ENCODE measurements around the gene C1QTNF4. TPM values are rescaled to one million over a fixed set of nuclear protein-coding genes. Genes with fewer than 3 reads are reported as not detected.

C1QTNF4 gene
- total and polyA plus RNA-seq, 2 donors (not counting 1 experiment from before 2014, with no cell fraction given) = 1.6 TPM; not detected in 1

DNA sequence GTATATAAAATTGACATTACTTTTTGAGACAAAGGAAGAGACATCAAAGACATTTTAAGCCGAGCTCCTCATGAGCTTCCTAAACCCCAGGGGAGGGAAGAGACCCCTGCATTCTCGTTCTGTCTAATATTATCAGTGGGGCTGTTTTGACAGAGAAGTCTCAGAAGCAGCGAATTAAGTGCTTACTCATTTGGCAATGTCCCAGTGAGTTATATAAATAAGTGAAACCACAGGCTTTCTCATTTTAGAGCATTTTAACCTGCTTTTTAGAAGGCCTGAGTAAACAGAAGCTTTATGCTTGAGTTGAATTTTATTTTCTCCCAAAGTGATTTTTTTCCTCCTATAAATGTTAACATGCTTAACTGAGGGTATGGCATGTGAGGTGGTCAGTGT is 23.2 kb upstream of the C1QTNF4 start:
- Histone ChIP-seq H3K9me3 (ENCODE audit: control extremely low read depth in 1 of 3, control insufficient read depth in 2 of 3, insufficient read depth in 1 of 3, low read length in 2 of 3) (no peaks in the 10 kb centered on the region), H3K36me3 (replicated peaks in 1 of 2; ENCODE audit: control extremely low read depth in 1 of 2, control insufficient read depth in 1 of 2, extremely low read depth in 1 of 2, insufficient read depth in 2 of 2, low read length in 1 of 2) (peaks cover 21 to 35% of the 10 kb centered on the region in 2 experiments), H3K79me2 (ENCODE audit: control insufficient read depth, insufficient read depth, low read length) (no peaks in the 10 kb centered on the region), H3K4me2 (replicated peaks; ENCODE audit: low read depth, low read length, poor library complexity, severe bottlenecking) (no peak overlapping the region), H2AFZ (ENCODE audit: insufficient read depth, low read depth, low read length, poor library complexity, severe bottlenecking) (no peak overlapping the region), H3K27me3 (replicated peaks in 1 of 4; ENCODE audit: control extremely low read depth in 1 of 4, control insufficient read depth in 3 of 4, insufficient read depth in 4 of 4, low read length in 3 of 4) (no peaks in the 10 kb centered on the region), H4K20me1 (ENCODE audit: control insufficient read depth, insufficient read depth, low read length, poor library complexity, severe bottlenecking) (no peaks in the 10 kb centered on the region), H3K9ac (ENCODE audit: low read length) (no peak overlapping the region), H3K4me1 (ENCODE audit: control insufficient read depth in 2 of 2, insufficient read depth in 2 of 2, low read length in 2 of 2) (no peaks in the 10 kb centered on the region), H3K27ac (ENCODE audit: low read length in 2 of 2) (no peak overlapping the region), H3K4me3 (ENCODE audit: control extremely low read depth in 1 of 5, extremely low read depth in 1 of 5, insufficient read depth in 1 of 5, low read depth in 2 of 5, low read length in 4 of 5) (no peak overlapping the region)
- ChIA-PET CTCF (interaction anchor here (0.6 kb wide), 1 partner anchor 78 kb away, joined by 3 read pairs; no protein-coding TSS in a partner anchor), POLR2A (no interaction called here)
- Mint-ChIP-seq H3K4me3 (no peak overlapping the region), H3K9me3 (ENCODE audit: insufficient read depth) (no peaks in the 10 kb centered on the region), H3K27ac (no peak overlapping the region), H3K27me3 (no peaks in the 10 kb centered on the region), H3K4me1 (no peaks in the 10 kb centered on the region)
- TF ChIP-seq, protein P1, sequence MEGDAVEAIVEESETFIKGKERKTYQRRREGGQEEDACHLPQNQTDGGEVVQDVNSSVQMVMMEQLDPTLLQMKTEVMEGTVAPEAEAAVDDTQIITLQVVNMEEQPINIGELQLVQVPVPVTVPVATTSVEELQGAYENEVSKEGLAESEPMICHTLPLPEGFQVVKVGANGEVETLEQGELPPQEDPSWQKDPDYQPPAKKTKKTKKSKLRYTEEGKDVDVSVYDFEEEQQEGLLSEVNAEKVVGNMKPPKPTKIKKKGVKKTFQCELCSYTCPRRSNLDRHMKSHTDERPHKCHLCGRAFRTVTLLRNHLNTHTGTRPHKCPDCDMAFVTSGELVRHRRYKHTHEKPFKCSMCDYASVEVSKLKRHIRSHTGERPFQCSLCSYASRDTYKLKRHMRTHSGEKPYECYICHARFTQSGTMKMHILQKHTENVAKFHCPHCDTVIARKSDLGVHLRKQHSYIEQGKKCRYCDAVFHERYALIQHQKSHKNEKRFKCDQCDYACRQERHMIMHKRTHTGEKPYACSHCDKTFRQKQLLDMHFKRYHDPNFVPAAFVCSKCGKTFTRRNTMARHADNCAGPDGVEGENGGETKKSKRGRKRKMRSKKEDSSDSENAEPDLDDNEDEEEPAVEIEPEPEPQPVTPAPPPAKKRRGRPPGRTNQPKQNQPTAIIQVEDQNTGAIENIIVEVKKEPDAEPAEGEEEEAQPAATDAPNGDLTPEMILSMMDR (IDR thresholded peaks at IDR 0.05) = no peak
- no peak for TF ChIP-seq EZH2 (IDR thresholded peaks at IDR 0.05; ENCODE audit: borderline replicate concordance, insufficient read depth, low read depth, low read length, poor library complexity, severe bottlenecking)
- DNase-seq (no peak), ATAC-seq (ENCODE audit: low read depth) (no peak)
- intact Hi-C loops (cut with micrococcal nuclease) = no loop called here
- no CpG with 5 or more reads among the region's 3 CpGs for WGBS (ENCODE audit: insufficient coverage)

DNA sequence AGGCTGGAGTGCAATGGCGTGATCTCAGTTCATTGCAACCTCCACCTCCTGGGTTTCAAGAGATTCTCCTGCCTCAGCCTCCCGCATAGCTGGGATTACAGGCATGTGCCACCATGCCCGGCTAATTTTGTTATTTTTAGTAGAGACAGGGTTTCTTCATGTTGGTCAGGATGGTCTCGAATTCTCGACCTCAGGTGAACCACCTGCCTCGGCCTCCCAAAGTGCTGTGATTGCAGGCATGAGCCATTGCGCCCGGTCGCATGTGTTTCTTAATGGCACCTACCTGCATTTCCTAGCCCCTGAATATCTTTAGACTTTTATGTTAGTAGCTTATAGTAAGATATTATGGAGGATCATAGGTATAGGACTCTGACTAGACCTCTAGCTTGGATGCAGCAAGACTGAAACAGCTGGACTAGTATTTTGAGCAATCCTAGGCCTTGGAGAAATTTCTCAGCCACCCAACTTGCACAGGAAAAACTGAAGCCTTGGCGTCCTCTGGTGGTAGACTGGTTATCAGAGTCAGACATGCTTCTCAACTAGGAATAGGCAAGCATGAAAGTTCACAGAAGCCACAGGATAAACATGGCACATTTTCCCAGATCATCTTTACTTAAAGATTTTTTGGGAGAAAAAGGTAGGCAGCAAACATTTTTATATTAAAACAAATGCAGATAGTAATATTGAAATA is 22.7 kb upstream of the C1QTNF4 start:
- Histone ChIP-seq H3K4me3 (ENCODE audit: control extremely low read depth in 1 of 5, extremely low read depth in 1 of 5, insufficient read depth in 1 of 5, low read depth in 2 of 5, low read length in 4 of 5) (no peak overlapping the region), H3K36me3 (replicated peaks in 1 of 2; ENCODE audit: control extremely low read depth in 1 of 2, control insufficient read depth in 1 of 2, extremely low read depth in 1 of 2, insufficient read depth in 2 of 2, low read length in 1 of 2) (peaks cover 16 to 30% of the 10 kb centered on the region in 2 experiments), H3K79me2 (ENCODE audit: control insufficient read depth, insufficient read depth, low read length) (no peaks in the 10 kb centered on the region), H3K9me3 (ENCODE audit: control extremely low read depth in 1 of 3, control insufficient read depth in 2 of 3, insufficient read depth in 1 of 3, low read length in 2 of 3) (no peaks in the 10 kb centered on the region), H4K20me1 (ENCODE audit: control insufficient read depth, insufficient read depth, low read length, poor library complexity, severe bottlenecking) (no peaks in the 10 kb centered on the region), H3K27ac (ENCODE audit: low read length in 2 of 2) (no peak overlapping the region), H3K4me2 (replicated peaks; ENCODE audit: low read depth, low read length, poor library complexity, severe bottlenecking) (no peak overlapping the region), H3K4me1 (ENCODE audit: control insufficient read depth in 2 of 2, insufficient read depth in 2 of 2, low read length in 2 of 2) (peaks cover 2 to 3% of the 10 kb centered on the region in 2 donors), H2AFZ (ENCODE audit: insufficient read depth, low read depth, low read length, poor library complexity, severe bottlenecking) (no peak overlapping the region), H3K9ac (ENCODE audit: low read length) (no peak overlapping the region), H3K27me3 (replicated peaks in 1 of 4; ENCODE audit: control extremely low read depth in 1 of 4, control insufficient read depth in 3 of 4, insufficient read depth in 4 of 4, low read length in 3 of 4) (no peaks in the 10 kb centered on the region)
- 93% methylated on average over 2 of the region's 10 CpGs for WGBS (ENCODE audit: insufficient coverage)
- intact Hi-C loops (cut with micrococcal nuclease) = no loop called here
- Mint-ChIP-seq H3K27me3 (no peaks in the 10 kb centered on the region), H3K4me1 (peaks cover 1% of the 10 kb centered on the region), H3K9me3 (ENCODE audit: insufficient read depth) (no peaks in the 10 kb centered on the region), H3K4me3 (no peak overlapping the region), H3K27ac (no peak overlapping the region)
- ATAC-seq (ENCODE audit: low read depth) (no peak), DNase-seq (no peak)
- POLR2A ChIA-PET = no interaction called here
- no peak for TF ChIP-seq EZH2 (IDR thresholded peaks at IDR 0.05; ENCODE audit: borderline replicate concordance, insufficient read depth, low read depth, low read length, poor library complexity, severe bottlenecking)
- TF ChIP-seq, protein P1 (IDR thresholded peaks at IDR 0.05) = peak; percentile 31
- CTCF ChIA-PET = interaction anchor here (0.6 kb wide), 1 partner anchor 79 kb away, joined by 3 read pairs; no protein-coding TSS in a partner anchor

All from B cell (primary cell).